B cell (primary cell): ENCODE measurements around the gene PACRG.

Experiments
- CTCF ChIP-seq: fragments of 200-600 bp; IDR thresholded peaks from one replicate; pipeline ENCODE4 v1.8.0; 2022; ENCODE audit warnings: antibody characterized with exemption, mild to moderate bottlenecking
- EZH2 ChIP-seq: IDR thresholded peaks from 2 replicates; pipeline ENCODE4 v1.6.1; 2012; ENCODE audit warnings: borderline replicate concordance, low read depth, mild to moderate bottlenecking, moderate library complexity, low read length; ENCODE audit not compliant: insufficient read depth, poor library complexity, severe bottlenecking

GRCh38 chr6:163337958-163338357, 610.2 kb downstream of the PACRG start:
- TF ChIP-seq CTCF: no peak
- no peak for TF ChIP-seq EZH2
